K562 (cell line): ENCODE measurements around the gene ANKRD33. TPM values are rescaled to one million over a fixed set of nuclear protein-coding genes. Genes with fewer than 3 reads are reported as not detected.
A peak's percentile ranks its signal among the peaks of the same experiment; 100 is the strongest.

Experiments used
- ATAC-seq: fragments of 200-7000 bp; cut with Tn5 transposase; 3 replicates; pipeline ENCODE4 v1.9.1; 2020; ENCODE audit warnings: moderate library complexity
- BruUV-seq: library from RNA; stranded (reverse); fragments of 400-500 nt; replicated peaks from 2 replicates; lab custom pipeline; 2021; lab: Mats Ljungman, UMichigan
- CTCF ChIA-PET: fragments of 300-600 bp; formaldehyde crosslinking; extraction: SDS; loops from one replicate; lab custom pipeline; 2021; ENCODE audit warnings: low intra/inter-chr PET ratio; lab: Yijun Ruan, JAX
- POLR2A ChIA-PET: fragments of 300-600, 350-650 bp; sonication (Branson Sonifier 250); formaldehyde crosslinking; extraction: SDS; loops from one replicate; lab custom pipeline; 2021; ENCODE audit warnings: antibody characterized with exemption, inconsistent platforms; lab: Yijun Ruan, JAX
- DNase-seq, 4 experiments: peaks; one replicate each; pipeline versions ENCODE4 v3.0.0 to v3.0.0-alpha.2; 2011 to 2018; ENCODE audit warnings: low spot score in 3 of 4, mixed read lengths in 3 of 4; ENCODE audit errors: extremely low read depth in 1 of 4
- FAIRE-seq: peaks from 2 replicates; lab custom pipeline; 2011; peaks lifted over from hg19 to GRCh38; lab: Jason Lieb, UNC
- H2AFZ ChIP-seq: 2 replicates; pipeline ENCODE4 v1.6.0; 2011; ENCODE audit warnings: low read depth, low read length, control low read depth, inconsistent platforms
- H3K27ac ChIP-seq: fragments of 200-600 bp; 3 replicates; pipeline ENCODE4 v1.8.0; 2011; ENCODE audit warnings: low read depth, mild to moderate bottlenecking, control low read depth, inconsistent platforms, low read length, moderate library complexity, mixed read lengths; ENCODE audit errors: extremely low read depth
- H3K27me3 ChIP-seq, 2 experiments: fragments of 300-600 bp in 1 of 2; 2 replicates in 1 of 2; 3 replicates in 1 of 2; pipeline versions ENCODE4 v1.6.0 to v1.8.0; 2011; ENCODE audit warnings: inconsistent platforms in 2 of 2, low read length in 2 of 2, mild to moderate bottlenecking in 1 of 2, mixed read lengths in 1 of 2, moderate library complexity in 1 of 2; ENCODE audit not compliant: control insufficient read depth in 2 of 2, insufficient read depth in 2 of 2
- H3K36me3 ChIP-seq: fragments of 300-600 bp; 3 replicates; pipeline ENCODE4 v1.8.0; 2011; ENCODE audit warnings: mild to moderate bottlenecking, low read length, inconsistent platforms; ENCODE audit not compliant: control insufficient read depth, insufficient read depth
- H3K4me1 ChIP-seq, 2 experiments: fragments of 200-600 bp in 1 of 2; replicated peaks in 1 of 2; 2 replicates in 1 of 2; 3 replicates in 1 of 2; pipeline versions ENCODE4 v1.5.1 to v1.8.0; 2011; ENCODE audit warnings: inconsistent platforms in 2 of 2, low read length in 2 of 2, mild to moderate bottlenecking in 1 of 2, mixed read lengths in 1 of 2, moderate library complexity in 1 of 2; ENCODE audit not compliant: control insufficient read depth in 2 of 2, insufficient read depth in 2 of 2
- H3K4me2 ChIP-seq: 2 replicates; pipeline ENCODE4 v1.6.1; 2011; ENCODE audit warnings: low read length, control low read depth, inconsistent platforms, mixed read lengths; ENCODE audit not compliant: insufficient read depth
- H3K4me3 ChIP-seq: fragments of 200-600 bp; sonication (generic), shearing (Covaris generic); 2 replicates; pipeline ENCODE4 v1.5.1; 2016; ENCODE audit warnings: control low read depth, inconsistent platforms
- H3K79me2 ChIP-seq: fragments of 200-600 bp; 3 replicates; pipeline ENCODE4 v1.8.0; 2011; ENCODE audit warnings: low read length, inconsistent platforms; ENCODE audit not compliant: control insufficient read depth, insufficient read depth
- H3K9ac ChIP-seq, 2 experiments: 2 replicates each; pipeline versions ENCODE4 v1.6.0 to v1.6.1; 2011; ENCODE audit warnings: low read depth in 2 of 2, low read length in 2 of 2, control low read depth in 1 of 2, inconsistent platforms in 1 of 2, mild to moderate bottlenecking in 1 of 2, mixed read lengths in 1 of 2; ENCODE audit not compliant: insufficient read depth in 1 of 2
- H3K9me1 ChIP-seq: one replicate; pipeline ENCODE4 v1.6.0; 2011; ENCODE audit warnings: inconsistent platforms, mild to moderate bottlenecking, low read length, moderate library complexity; ENCODE audit not compliant: control insufficient read depth, insufficient read depth
- H3K9me3 ChIP-seq: replicated peaks from 2 replicates; pipeline ENCODE4 v1.5.1; 2011; ENCODE audit warnings: low read depth, low read length, inconsistent platforms; ENCODE audit not compliant: control insufficient read depth, insufficient read depth
- H4K20me1 ChIP-seq: replicated peaks from 2 replicates; pipeline ENCODE4 v1.6.1; 2011; ENCODE audit warnings: low read length, inconsistent platforms, mixed read lengths; ENCODE audit not compliant: control insufficient read depth, insufficient read depth
- HLTF ChIP-seq: fragments of 450-650 bp; IDR thresholded peaks from 2 replicates; pipeline ENCODE4 v1.6.1; 2016
- NBN ChIP-seq: fragments of 450-650 bp; IDR thresholded peaks from 2 replicates; pipeline ENCODE4 v1.6.1; 2016; ENCODE audit warnings: low read depth, mild to moderate bottlenecking
- NR2C2 ChIP-seq, 2 experiments: fragments of 200-800 bp in 1 of 2; sonication (Bioruptor generic) in 1 of 2; sonication (generic) in 1 of 2; formaldehyde crosslinking in 1 of 2; IDR thresholded peaks; 2 replicates each; pipeline versions ENCODE4 v1.6.1 to v1.8.0; 2016 to 2022; ENCODE audit warnings: mild to moderate bottlenecking in 1 of 2, missing compliant biosample characterization in 1 of 2, missing genetic modification characterization in 1 of 2, missing genetic modification reagents in 1 of 2
- RBM34 ChIP-seq: fragments of 200-400 bp; formaldehyde crosslinking; IDR thresholded peaks from 2 replicates; pipeline ENCODE4 v1.6.1; 2018; ENCODE audit warnings: low read length, borderline replicate concordance; ENCODE audit not compliant: insufficient read depth
- ZNF507 ChIP-seq: conservative IDR thresholded peaks from 2 replicates; pipeline ENCODE4 v1.6.1; 2017; ENCODE audit warnings: missing genetic modification characterization, missing compliant biosample characterization
- WGBS: fragments of 100-300 bp; shearing (Covaris generic); methylation state at CpG from one replicate; pipeline ENCODE4 v1.1.6; 2016; ENCODE audit warnings: low coverage, mixed read lengths; ENCODE audit not compliant: insufficient coverage; ENCODE audit errors: missing lambda C conversion rate; 5-methylcytosine and 5-hydroxymethylcytosine counted together
- in situ Hi-C: fragments of 300-500 bp; cut with MboI; formaldehyde crosslinking; loops from 4 replicates; pipeline ENCODE4 v1.15.0; 2018; ENCODE audit warnings: inconsistent platforms, mixed read lengths
- intact Hi-C: fragments of 100-400 bp; cut with micrococcal nuclease; formaldehyde crosslinking; loops from 2 replicates; pipeline ENCODE4 v1.14.2; 2022
- polyA plus RNA-seq, 8 experiments: library from polyadenylated mRNA; depleted of rRNA in 4 of 8; stranded (reverse) in 5 of 8; unstranded in 3 of 8; fragments of >200 nt; fragmentation: Nextera tagmentation in 2 of 8; fragmentation: Illumina TruSeq in 1 of 8; extraction: Ambion mirVana in 2 of 8; extraction: Trizol in 1 of 8; gene quantifications; 2 replicates each; pipeline versions ENCODE4 v1.2.1 to v1.2.3, GENCODE V29; 2011 to 2014; ENCODE audit warnings: inconsistent platforms in 1 of 8, missing spikeins in 1 of 8
- total RNA-seq, 7 experiments: library from RNA; depleted of rRNA in 6 of 7; stranded (reverse); fragments of >200 nt in 6 of 7; fragmentation: Illumina TruSeq in 2 of 7; extraction: Trizol in 2 of 7; gene quantifications; 2 replicates each; pipeline versions ENCODE4 v1.2.1 to v1.2.3, GENCODE V29; 2011 to 2021; ENCODE audit warnings: low replicate concordance in 1 of 7

Gene ANKRD33
- total and polyA plus RNA-seq, 9 of the 15 experiments (the other 6 are each of a cell fraction or from before 2014, with no cell fraction given): 0.04 to 0.11 (median 0.07) TPM; not detected in 4

DNA sequence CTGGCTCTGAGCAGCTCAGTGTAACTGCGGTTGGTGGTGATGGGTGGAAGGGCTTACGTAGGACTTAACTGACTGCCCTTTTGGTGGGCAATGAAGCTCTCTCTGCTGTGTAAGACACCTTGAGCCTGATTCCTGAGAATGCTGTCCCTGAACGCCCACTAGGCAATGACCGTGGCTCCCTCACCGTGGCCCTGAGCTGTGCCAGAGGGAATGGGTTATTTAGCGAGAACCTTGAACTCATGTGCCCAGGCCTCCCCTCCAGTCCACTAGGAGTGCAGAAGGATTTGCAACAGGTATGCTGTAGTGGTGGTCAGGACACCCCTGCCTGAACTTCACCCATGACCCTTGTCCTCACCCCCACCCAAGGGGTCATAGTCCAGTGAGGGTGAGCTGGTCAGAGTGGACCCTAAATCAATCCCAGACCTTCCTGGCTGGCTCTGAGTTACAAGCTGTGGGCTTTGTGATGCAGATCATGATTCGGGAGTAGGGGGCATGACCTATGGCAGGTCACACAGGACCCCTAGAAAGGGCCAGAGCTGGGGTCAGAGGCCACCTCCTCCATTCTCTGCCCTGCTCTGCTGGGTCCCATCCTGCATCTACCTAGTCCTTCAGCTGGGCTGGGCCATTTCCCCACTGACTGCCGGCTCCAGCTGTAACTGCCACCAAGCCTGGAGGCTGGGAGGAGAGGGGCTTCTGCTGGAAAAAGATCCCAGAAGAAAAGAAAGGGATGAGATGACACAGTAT, 14.5 kb upstream of the ANKRD33 start:
- no peak for FAIRE-seq
- Histone ChIP-seq H3K4me3 (no peak overlapping the region), H3K9ac (no peak overlapping the region; a peak in 1 of 4 replicates), H3K27ac (no peak overlapping the region), H3K9me3 (no peaks in the 10 kb centered on the region), H3K36me3 (no peaks in the 10 kb centered on the region), H3K4me1 (peaks cover 7 to 22% of the 10 kb centered on the region in 2 experiments; a peak in 4 of 5 replicates)
- WGBS: 11% methylated on average over 8 of the region's 8 CpGs
- ChIA-PET CTCF (no interaction called here), POLR2A (interaction anchor here (0.6 kb wide), 1 partner anchor 351 kb away, joined by 3 read pairs; no protein-coding TSS in a partner anchor)
- no TSS peak for BruUV-seq
- no peak for TF ChIP-seq HLTF
- no peak for TF ChIP-seq NBN
- TF ChIP-seq RBM34: no peak
- TF ChIP-seq ZNF507 (tag): no peak
- no peak for TF ChIP-seq NR2C2 (CRISPR knock-in tag; IDR thresholded peaks at IDR 0.05)
- peak; percentile 10; the same call in 1 of the 2 replicates for TF ChIP-seq NR2C2 (tag; IDR thresholded peaks at IDR 0.05)
- TF ChIP-seq, all 486 proteins: peak for 1
- Histone ChIP-seq H3K79me2 (no peaks in the 10 kb centered on the region), H4K20me1 (no peaks in the 10 kb centered on the region; the same call in 1 of the 2 replicates), H3K4me2 (no peak overlapping the region), H3K9me1 (no peaks in the 10 kb centered on the region), H2AFZ (no peak overlapping the region), H3K27me3 (peaks cover 23 to 47% of the 10 kb centered on the region in 2 experiments)
- ATAC-seq (no peak), DNase-seq (no peak)
- intact Hi-C loops: no loop called here
- in situ Hi-C loops: loop anchor here (5.0 kb wide), 1 partner anchor 446 kb away; no protein-coding TSS in a partner anchor
